Activated CD8-positive, alpha-beta memory T cell treated with anti-CD3 and anti-CD28 coated beads for 4 hours (primary cell): ENCODE data around the gene KCNIP4.

Source experiments
- DNase-seq, 2 donors: peaks; one replicate each; pipeline ENCODE4 v3.0.0-alpha.2; 2020; ENCODE audit warnings: low read depth in 2 of 2

KCNIP4 gene

GRCh38 chr4:21765810-21766407, 182.7 kb downstream of the KCNIP4 start:
- DNase-seq: no peak

DNA sequence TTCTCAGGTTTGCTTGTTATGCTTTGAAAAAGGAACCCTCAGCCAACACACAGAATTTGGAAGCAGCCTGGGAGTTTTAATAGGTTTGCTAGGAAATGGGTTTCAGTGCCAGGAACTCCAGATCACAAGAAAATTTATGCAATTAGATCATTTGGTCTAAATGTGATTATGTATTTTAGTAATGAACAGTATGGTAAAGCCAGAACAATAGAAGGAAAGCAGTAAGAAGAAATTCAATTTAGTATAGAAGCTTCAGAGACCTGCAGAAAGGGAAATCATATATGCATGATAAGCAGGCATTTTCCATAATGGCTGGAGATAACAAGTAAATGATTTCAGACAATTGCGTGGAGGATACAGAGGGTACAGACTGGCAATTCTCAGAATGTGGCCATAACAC, 184.7 kb downstream of the KCNIP4 start:
- DNase-seq: no peak

DNA sequence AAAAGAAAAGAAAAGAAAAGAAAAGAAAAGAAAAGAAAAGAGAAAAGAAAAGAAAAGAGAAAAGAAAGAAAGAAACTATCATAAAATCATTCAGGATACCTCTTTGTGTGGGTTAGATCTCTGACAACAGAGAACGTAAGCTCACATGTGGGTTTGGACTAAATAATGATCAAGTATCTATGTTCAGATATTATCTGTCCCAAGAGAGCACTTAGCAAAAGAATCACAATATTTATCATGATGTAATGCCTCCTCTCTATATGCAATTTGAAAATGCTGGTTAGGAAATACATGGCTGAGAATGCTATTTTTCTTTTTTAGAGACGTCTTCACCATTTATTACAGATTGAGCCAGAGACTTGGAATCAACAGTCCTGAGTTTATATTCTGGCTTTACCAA, 191.3 kb downstream of the KCNIP4 start:
- DNase-seq: no peak

- no peak for DNase-seq
Observed at GRCh38 chr4:21753084-21753760, 195.3 kb downstream of the KCNIP4 start.

DNA sequence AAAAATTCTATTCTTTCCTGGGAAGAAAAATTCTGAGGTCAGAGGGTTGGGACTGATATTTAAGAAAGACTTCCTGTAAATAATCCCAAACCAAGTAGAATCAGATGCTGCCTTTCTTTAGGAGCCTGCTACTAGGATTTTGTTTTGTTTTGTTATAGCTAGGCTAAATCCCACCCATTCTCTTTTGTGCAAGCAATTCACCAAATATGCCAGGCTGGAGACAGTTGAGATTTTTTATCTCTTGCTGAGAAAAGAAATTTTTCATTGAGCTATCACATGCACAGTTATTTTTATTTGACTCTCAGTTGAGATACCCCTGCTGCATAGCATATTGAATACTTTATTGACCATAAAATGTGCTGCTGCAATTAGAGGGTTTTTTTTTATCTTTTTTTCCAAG, 196.0 kb downstream of the KCNIP4 start:
- no peak for DNase-seq

GRCh38 chr4:21749924-21750323, 198.6 kb downstream of the KCNIP4 start:
- DNase-seq: no peak

DNA sequence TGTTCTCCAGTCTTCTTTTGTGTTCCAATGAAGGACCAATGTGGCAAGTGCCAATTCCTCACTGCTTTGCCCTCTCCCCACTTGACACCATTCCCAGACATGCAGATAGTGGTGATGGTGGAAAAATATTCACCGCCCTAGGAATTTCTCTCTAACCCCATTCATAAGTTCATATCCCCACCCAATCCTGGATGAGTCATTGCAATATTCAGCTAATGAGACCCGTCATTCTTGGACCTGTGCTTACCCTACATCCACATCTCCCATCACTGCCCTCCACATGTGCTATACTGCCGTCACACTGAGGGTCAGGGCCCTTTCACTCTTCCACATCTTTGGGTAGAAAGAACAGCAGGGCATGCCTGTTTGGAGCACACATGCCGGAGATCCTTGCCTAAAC, 199.2 kb downstream of the KCNIP4 start:
- no peak for DNase-seq

GRCh38 chr4:21744046-21744445, 204.5 kb downstream of the KCNIP4 start:
- no peak for DNase-seq

DNA sequence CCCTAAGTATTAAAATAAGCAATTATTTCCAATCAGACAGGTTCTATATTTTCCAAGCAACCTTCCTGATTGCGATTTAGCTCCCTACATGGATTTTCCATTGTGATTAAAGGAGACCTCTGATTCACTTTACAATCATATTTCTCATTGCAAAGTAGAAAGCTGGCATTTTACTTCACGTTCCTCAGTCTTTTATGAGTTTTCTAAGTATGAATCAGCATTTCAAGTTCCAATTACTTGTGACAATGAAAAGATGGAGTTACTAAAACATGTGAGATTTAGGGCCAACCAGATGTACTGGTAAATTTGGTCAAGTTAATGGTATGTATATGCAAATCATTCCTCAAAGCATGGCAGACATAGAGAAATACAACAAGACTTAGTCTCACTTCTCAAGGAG, 206.2 kb downstream of the KCNIP4 start:
- no peak for DNase-seq

GRCh38 chr4:21738821-21739220, 209.8 kb downstream of the KCNIP4 start:
- DNase-seq: no peak

- no peak for DNase-seq
Observed at GRCh38 chr4:21735866-21736265, 212.7 kb downstream of the KCNIP4 start.

DNA sequence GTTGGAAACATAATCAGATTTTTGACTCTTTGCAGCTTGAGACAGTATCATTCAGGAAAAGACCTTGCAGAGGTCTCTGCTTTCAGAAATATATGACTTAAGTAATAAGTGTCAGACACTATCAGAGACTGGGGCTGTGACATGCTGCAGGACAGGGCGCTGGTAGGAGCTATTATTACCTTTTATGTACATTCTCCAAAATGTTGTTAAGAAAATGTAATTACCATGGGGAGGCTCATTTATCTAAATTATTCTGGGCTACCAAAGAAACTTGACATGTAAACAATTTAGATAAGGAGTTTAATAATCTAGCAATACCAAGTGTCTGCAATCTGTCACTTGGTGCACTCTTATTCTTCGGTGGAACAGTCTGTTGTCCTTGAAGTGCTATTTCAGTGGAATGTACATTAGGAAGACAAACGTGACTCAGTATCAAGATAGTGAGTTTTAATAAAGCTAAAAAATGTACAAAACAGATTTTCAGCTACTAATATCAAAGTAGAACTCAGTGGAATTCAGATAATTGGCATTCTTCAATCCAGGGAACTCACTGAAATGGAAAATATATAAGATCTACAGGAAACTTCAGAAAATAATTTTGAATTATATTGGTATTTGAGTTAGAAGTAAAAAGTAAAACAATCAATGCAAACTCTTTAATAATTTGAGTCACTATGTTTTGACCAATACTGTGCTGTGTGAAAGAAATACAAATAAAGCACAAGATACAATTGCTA, 214.5 kb downstream of the KCNIP4 start:
- DNase-seq: no peak

DNA sequence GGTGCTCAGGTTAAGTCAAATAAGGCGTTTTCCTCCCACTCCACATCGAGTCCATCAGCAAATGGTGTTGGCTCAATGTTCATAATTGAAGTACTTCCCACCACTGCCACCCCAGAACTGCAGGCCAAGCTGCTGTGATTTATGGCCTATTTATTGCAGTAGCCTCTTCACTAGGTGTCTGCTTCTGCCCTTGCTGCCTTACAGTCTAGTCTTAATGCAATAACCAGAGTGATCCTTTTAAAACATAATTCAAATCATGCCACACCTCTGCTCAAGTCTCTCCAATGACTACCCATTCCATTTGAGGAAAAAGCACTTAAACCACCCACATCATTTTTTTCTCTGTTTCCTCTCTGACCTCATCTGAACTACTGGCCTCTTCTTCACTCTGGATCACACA, 220.3 kb downstream of the KCNIP4 start:
- DNase-seq: no peak

GRCh38 chr4:21726255-21726815, 222.2 kb downstream of the KCNIP4 start:
- no peak for DNase-seq

- no peak for DNase-seq
Observed at GRCh38 chr4:21722157-21722839, 226.3 kb downstream of the KCNIP4 start.

DNA sequence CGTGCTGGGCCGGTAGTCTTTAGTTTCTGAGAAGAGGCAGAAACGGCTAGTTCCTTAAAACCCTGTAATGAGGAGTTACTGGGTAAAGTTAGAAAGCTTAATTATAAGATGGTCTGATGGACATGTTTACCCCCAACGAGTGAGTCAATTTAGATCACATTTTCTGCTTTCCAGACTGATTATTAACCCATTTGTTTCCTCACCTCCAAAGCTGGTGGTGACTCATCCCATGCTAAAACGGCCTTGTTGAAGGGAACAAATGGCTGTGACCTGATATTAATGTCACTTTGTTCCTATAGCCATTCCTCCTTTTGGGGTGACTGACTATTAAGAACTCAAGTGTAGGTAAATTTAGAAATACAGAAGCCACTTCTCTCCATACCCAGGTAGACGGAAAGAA, 232.0 kb downstream of the KCNIP4 start:
- no peak for DNase-seq

GRCh38 chr4:21710179-21710835, 238.3 kb downstream of the KCNIP4 start:
- no peak for DNase-seq

GRCh38 chr4:21709761-21710160, 238.8 kb downstream of the KCNIP4 start:
- DNase-seq: no peak

GRCh38 chr4:21709031-21709430, 239.5 kb downstream of the KCNIP4 start:
- DNase-seq: no peak

- DNase-seq: no peak
Observed at GRCh38 chr4:21699446-21699845, 249.1 kb downstream of the KCNIP4 start.

- DNase-seq: no peak
Observed at GRCh38 chr4:21697583-21697982, 251.0 kb downstream of the KCNIP4 start.

DNA sequence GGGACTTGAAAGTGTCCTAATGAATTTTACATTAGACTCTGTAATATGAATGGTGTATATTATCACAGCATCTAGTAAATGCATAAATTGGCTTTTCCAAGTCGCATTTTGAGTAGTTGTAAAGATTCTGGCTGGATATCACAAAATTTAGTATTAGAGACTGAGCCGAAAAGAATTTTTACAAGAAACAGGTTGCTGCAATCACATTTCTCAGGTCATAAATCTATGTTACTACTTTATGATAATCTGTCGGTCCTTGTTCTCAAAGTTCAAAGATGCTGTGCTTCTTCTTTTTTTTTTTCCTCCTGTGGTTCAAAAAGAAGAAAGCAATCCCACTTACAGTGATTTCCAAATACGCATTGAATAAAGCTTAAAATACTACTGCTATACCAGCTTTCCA, 253.4 kb downstream of the KCNIP4 start:
- DNase-seq: no peak
